K562 (cell line): ENCODE measurements around the gene DNAH5.

ENCODE experiments used
- POLR2AphosphoS5 ChIP-seq: IDR thresholded peaks from 2 replicates; pipeline ENCODE4 v1.6.1; 2011; ENCODE audit warnings: mild to moderate bottlenecking, low read depth, low read length, moderate library complexity; ENCODE audit not compliant: control insufficient read depth, insufficient read depth
- ZBTB33 ChIP-seq: sonication (generic); formaldehyde crosslinking; IDR thresholded peaks from 2 replicates; pipeline ENCODE4 v1.8.1; 2023; ENCODE audit warnings: mild to moderate bottlenecking, missing genetic modification reagents
- ZNF431 ChIP-seq: sonication (generic); formaldehyde crosslinking; IDR thresholded peaks from 2 replicates; pipeline ENCODE4 v1.8.0; 2022; ENCODE audit warnings: mild to moderate bottlenecking, missing genetic modification reagents
- ZNF780A ChIP-seq: fragments of 250-450 bp; sonication (Bioruptor Pico); IDR thresholded peaks from 2 replicates; pipeline ENCODE4 v1.5.0; 2021; ENCODE audit warnings: mild to moderate bottlenecking

DNA sequence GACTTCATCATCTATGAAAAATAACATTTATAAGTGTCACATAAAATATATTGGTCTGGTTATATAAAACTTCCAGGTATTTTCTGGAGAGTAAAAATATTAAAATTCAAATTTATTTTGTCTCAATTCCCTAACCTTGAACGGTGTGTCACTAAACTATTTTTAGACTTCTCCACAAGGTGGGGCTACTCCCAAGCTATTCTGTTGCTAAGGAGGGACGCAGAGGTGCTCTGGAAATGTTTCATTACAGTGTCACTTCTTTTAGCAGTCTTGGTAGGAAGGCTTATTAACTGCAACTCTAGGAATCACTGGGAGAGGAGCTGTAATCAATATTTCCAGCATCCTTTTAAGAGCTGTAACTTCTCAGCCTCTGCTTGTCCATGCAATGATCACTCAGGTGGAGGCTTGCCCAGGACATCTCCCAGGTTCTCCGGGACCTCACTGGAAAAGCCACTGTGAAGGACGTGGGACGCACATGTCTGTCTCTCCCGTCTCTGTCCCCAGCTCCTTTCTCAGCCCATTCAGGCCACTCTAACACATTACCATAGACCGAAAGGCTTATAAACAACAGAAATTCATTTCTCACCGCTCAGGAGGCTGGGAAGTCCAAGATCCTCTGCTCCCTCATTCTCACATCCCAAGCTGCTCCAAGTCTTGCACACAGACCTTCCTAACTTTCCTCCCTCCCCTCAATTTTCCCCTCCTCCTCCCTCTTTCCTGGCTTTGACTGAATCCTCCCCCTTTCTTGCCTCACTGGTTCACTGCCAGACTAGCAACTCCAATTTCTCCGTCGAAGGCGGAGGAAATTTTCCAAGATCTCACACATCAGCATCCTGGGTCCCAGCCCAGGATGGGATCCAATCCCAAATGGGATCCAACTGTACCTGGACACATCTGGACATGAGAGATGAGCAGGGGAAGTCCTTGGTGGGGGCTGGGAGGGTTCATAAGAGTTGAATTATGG lies 32.7 kb upstream of the DNAH5 start:
- no peak for TF ChIP-seq ZNF780A (CRISPR knock-in tag)
- TF ChIP-seq ZNF431: no peak
- TF ChIP-seq POLR2AphosphoS5: no peak
- no peak for TF ChIP-seq ZBTB33 (CRISPR knock-in tag)
